Measurements from ENCODE around the gene HID1. TPM values are rescaled to one million over a fixed set of nuclear protein-coding genes. Genes with fewer than 3 reads are reported as not detected.

The HID1 gene
- total RNA-seq, 1 experiment from 2014 or later = 43.8 TPM

DNA sequence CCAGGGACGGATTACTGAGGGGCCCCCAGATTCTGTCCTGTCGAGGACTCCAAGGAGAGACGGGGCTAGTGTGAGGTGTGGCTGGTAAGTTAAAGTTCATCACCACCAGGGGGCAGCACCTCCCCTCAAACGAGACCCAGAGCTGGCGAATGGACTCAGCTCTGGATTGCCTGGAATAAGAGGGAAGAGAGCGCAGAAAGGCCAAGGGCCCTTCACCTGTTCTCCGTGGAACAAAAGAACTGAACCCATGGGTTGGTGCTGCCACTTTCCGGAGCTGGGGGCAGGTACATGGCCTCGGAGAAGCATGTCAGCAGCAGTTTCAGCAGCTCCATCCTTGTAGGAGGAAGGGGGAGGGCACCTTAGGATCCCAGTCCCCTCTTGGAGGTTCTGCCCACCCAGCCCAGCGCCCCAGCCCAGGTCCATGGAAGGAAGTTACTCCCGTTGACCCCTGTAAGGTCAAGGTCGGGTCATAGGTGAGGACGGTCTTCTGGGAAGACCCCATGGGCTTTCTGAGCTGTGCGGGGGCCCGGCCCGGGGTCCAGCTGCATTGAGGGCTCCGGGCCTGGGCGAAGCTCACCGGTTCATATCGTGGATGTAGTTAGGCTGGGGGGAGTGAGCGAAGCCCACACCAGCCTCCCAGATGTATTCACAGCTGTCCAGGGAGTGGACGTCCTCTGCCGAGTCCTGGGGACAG, 10.8 kb downstream of the HID1 start:
- Histone ChIP-seq H3K4me3 (replicated peaks in 1 of 2; ENCODE audit: low read depth in 1 of 2, low read length in 2 of 2) (no peak overlapping the region), H3K79me2 (ENCODE audit: insufficient read depth, low read length) (no peaks in the 10 kb centered on the region), H3K36me3 (ENCODE audit: control insufficient read depth in 1 of 2, insufficient read depth in 2 of 2, low read length in 2 of 2) (no peaks in the 10 kb centered on the region), H2AFZ (ENCODE audit: low read depth, low read length, poor library complexity, severe bottlenecking) (no peak overlapping the region), H3K4me2 (ENCODE audit: low read length) (no peak overlapping the region), H3K4me1 (ENCODE audit: control insufficient read depth in 1 of 2, insufficient read depth in 2 of 2, low read length in 2 of 2) (peaks cover 11 to 20% of the 10 kb centered on the region in 2 experiments; a peak in 3 of 4 replicates), H3K9me3 (ENCODE audit: control insufficient read depth in 1 of 2, insufficient read depth in 1 of 2, low read depth in 1 of 2, low read length in 2 of 2) (no peaks in the 10 kb centered on the region), H3K9ac (ENCODE audit: low read length) (no peak overlapping the region), H3K9me2 (ENCODE audit: insufficient read depth) (no peaks in the 10 kb centered on the region), H4K20me1 (ENCODE audit: insufficient read depth) (no peaks in the 10 kb centered on the region), H3K27me3 (ENCODE audit: insufficient read depth, low read length) (no peaks in the 10 kb centered on the region), H3K27ac (ENCODE audit: low read depth, low read length) (no peak overlapping the region)
- intact Hi-C loops (cut with micrococcal nuclease) = loop anchor here (1.0 to 5.0 kb wide), 7 partner anchors 44 to 450 kb away; partner anchors contain the start of gene MRPL58
- BruUV-seq (replicated peaks) = no TSS peak
- ATAC-seq (peak; percentile 80), DNase-seq (ENCODE audit: low read depth, low spot score) (peak; percentile 80)
- TF ChIP-seq ELF1 (IDR thresholded peaks at IDR 0.05; ENCODE audit: borderline replicate concordance, low read depth) (no peak), YY1 (IDR thresholded peaks at IDR 0.05; ENCODE audit: extremely low read depth, insufficient replicate concordance, low read depth, low read length) (peak; percentile 52), RAD21 (IDR thresholded peaks at IDR 0.05; ENCODE audit: low read depth) (peak; percentile 99)
- TF ChIP-seq, protein P1, sequence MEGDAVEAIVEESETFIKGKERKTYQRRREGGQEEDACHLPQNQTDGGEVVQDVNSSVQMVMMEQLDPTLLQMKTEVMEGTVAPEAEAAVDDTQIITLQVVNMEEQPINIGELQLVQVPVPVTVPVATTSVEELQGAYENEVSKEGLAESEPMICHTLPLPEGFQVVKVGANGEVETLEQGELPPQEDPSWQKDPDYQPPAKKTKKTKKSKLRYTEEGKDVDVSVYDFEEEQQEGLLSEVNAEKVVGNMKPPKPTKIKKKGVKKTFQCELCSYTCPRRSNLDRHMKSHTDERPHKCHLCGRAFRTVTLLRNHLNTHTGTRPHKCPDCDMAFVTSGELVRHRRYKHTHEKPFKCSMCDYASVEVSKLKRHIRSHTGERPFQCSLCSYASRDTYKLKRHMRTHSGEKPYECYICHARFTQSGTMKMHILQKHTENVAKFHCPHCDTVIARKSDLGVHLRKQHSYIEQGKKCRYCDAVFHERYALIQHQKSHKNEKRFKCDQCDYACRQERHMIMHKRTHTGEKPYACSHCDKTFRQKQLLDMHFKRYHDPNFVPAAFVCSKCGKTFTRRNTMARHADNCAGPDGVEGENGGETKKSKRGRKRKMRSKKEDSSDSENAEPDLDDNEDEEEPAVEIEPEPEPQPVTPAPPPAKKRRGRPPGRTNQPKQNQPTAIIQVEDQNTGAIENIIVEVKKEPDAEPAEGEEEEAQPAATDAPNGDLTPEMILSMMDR (IDR thresholded peaks at IDR 0.05 in 2 of 3, conservative IDR thresholded peaks at IDR 0.05 in 1 of 3; ENCODE audit: borderline replicate concordance in 1 of 3, insufficient read depth in 1 of 3, low read depth in 2 of 3, low read length in 2 of 3) = peak; percentile 75 to 95 (median 87)
- TF ChIP-seq, protein P2, sequence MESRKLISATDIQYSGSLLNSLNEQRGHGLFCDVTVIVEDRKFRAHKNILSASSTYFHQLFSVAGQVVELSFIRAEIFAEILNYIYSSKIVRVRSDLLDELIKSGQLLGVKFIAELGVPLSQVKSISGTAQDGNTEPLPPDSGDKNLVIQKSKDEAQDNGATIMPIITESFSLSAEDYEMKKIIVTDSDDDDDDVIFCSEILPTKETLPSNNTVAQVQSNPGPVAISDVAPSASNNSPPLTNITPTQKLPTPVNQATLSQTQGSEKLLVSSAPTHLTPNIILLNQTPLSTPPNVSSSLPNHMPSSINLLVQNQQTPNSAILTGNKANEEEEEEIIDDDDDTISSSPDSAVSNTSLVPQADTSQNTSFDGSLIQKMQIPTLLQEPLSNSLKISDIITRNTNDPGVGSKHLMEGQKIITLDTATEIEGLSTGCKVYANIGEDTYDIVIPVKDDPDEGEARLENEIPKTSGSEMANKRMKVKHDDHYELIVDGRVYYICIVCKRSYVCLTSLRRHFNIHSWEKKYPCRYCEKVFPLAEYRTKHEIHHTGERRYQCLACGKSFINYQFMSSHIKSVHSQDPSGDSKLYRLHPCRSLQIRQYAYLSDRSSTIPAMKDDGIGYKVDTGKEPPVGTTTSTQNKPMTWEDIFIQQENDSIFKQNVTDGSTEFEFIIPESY (IDR thresholded peaks at IDR 0.05; ENCODE audit: extremely low read depth, insufficient replicate concordance, low read length) = no peak
- CTCF ChIA-PET = interaction anchor here (0.6 to 3.9 kb wide), 55 partner anchors 9 to 451 kb away, joined by 3 to 36 read pairs (median 7); partner anchors contain the start of genes ARMC7, ATP5PD, CDR2L and FDXR
- POLR2A ChIA-PET = interaction anchor here (0.6 to 2.3 kb wide), 11 partner anchors 8 to 240 kb away, joined by 3 to 10 read pairs (median 4); partner anchors contain the start of genes ARMC7, CDR2L, FDXR and HID1
- RAD21 ChIA-PET (ENCODE audit: low non-redundant PET in 1 of 2, low total read pairs in 2 of 2, uncharacterized antibody in 2 of 2, unreplicated experiment in 2 of 2) = interaction anchor here (0.5 to 1.9 kb wide), 15 partner anchors 11 to 240 kb away, joined by 3 to 11 read pairs (median 4); partner anchors contain the start of genes CDR2L (in 1 of the 2), FDXR (in 1 of the 2), HID1 (in 1 of the 2) and MRPL58 (in 1 of the 2)
